ENCODE data around the gene ERGIC1. TPM values are rescaled to one million over a fixed set of nuclear protein-coding genes. Genes with fewer than 3 reads are reported as not detected.

The ERGIC1 gene
- total and polyA plus RNA-seq, 2 of the 8 experiments (the other 6 are each of a cell fraction or from before 2014, with no cell fraction given), result 95.3 to 106 TPM

GRCh38 chr5:172854451-172854871 is 20.4 kb downstream of the ERGIC1 start:
- Histone ChIP-seq H3K18ac (ENCODE audit: extremely low read depth, low read length) (no peak overlapping the region), H3K27ac (ENCODE audit: low read depth, low read length) (no peak overlapping the region), H3K23ac (ENCODE audit: insufficient read length) (no peak overlapping the region), H3K4ac (replicated peaks; ENCODE audit: insufficient read length, low read depth, low read length) (no peak overlapping the region), H3K36me3 (ENCODE audit: control insufficient read depth in 2 of 4, insufficient read depth in 4 of 4, low read length in 3 of 4) (no peaks in the 10 kb centered on the region; a peak in 1 of 8 replicates), H3K56ac (replicated peaks; ENCODE audit: insufficient read length, low read depth, low read length) (no peak overlapping the region), H3K9ac (replicated peaks in 1 of 4; ENCODE audit: extremely low read depth in 1 of 4, low read depth in 3 of 4, low read length in 3 of 4) (no peak overlapping the region), H2BK12ac (ENCODE audit: low read depth, low read length) (no peak overlapping the region), H2BK15ac (ENCODE audit: low read length) (no peak overlapping the region), H2AFZ (ENCODE audit: low read length) (no peak overlapping the region), H3K9me3 (ENCODE audit: insufficient read depth in 2 of 2, low read depth in 1 of 2, low read length in 1 of 2) (no peaks in the 10 kb centered on the region), H3K27me3 (replicated peaks in 1 of 4; ENCODE audit: control insufficient read depth in 3 of 4, extremely low read depth in 1 of 4, insufficient read depth in 3 of 4, low read length in 3 of 4) (no peaks in the 10 kb centered on the region), H4K91ac (replicated peaks; ENCODE audit: insufficient read length, low read length) (no peak overlapping the region), H2AK5ac (ENCODE audit: low read depth, low read length) (no peak overlapping the region), H3K4me2 (ENCODE audit: insufficient read depth in 1 of 2, low read depth in 2 of 2, low read length in 2 of 2) (no peak overlapping the region), H3K79me1 (ENCODE audit: low read depth, low read length) (peaks cover 55% of the 10 kb centered on the region), H3K14ac (ENCODE audit: insufficient read length) (no peak overlapping the region), H2BK120ac (replicated peaks; ENCODE audit: low read depth, low read length) (no peak overlapping the region), H4K8ac (ENCODE audit: extremely low read depth, insufficient read depth, low read length) (no peak overlapping the region), H4K20me1 (replicated peaks in 1 of 2; ENCODE audit: control insufficient read depth in 1 of 2, insufficient read depth in 2 of 2, low read length in 2 of 2) (peaks cover 27 to 38% of the 10 kb centered on the region in 2 experiments), H3K4me3 (ENCODE audit: extremely low read depth in 1 of 4, insufficient read depth in 2 of 4, low read depth in 3 of 4, low read length in 4 of 4) (no peak overlapping the region), H3K4me1 (replicated peaks in 1 of 4; ENCODE audit: control insufficient read depth in 3 of 4, insufficient read depth in 4 of 4, low read length in 3 of 4) (peaks cover 0 to 6% (median 0%) of the 10 kb centered on the region in 4 experiments; a peak in 4 of 7 replicates), H3K79me2 (ENCODE audit: control insufficient read depth in 1 of 2, insufficient read depth in 2 of 2, low read length in 2 of 2) (peaks cover 2 to 87% of the 10 kb centered on the region in 2 experiments; a peak in 2 of 4 replicates), H2BK5ac (ENCODE audit: low read depth, low read length) (no peak overlapping the region), H2BK20ac (ENCODE audit: low read length) (no peak overlapping the region), H4K5ac (ENCODE audit: insufficient read length, low read depth, low read length) (no peak overlapping the region), H3K23me2 (ENCODE audit: low read depth, low read length) (no peaks in the 10 kb centered on the region)
- DNase-seq (ENCODE audit: low read depth in 1 of 2, low spot score in 2 of 2) (no peak), FAIRE-seq (no peak)
- WGBS, 2 experiments (ENCODE audit: extremely low coverage in 1 of 2, insufficient coverage in 1 of 2, insufficient read length in 1 of 2, insufficient replicate concordance in 2 of 2, low coverage in 1 of 2, low lambda C conversion rate in 2 of 2, missing lambda C conversion rate in 1 of 2), result 93% methylated on average over 12 of the region's 12 CpGs; no CpG with 5 or more reads in 1 of the 2 experiments
- ChIA-PET CTCF (ENCODE audit: partially characterized antibody) (no interaction called here), POLR2A (ENCODE audit: partially characterized antibody) (interaction anchor here (0.6 to 2.6 kb wide), 5 partner anchors 10 to 83 kb away, joined by 3 to 8 read pairs (median 3); partner anchors contain the start of gene DUSP1)
- TF ChIP-seq SP4 (IDR thresholded peaks at IDR 0.05; ENCODE audit: low read length), result no peak
- TF ChIP-seq SP2 (IDR thresholded peaks at IDR 0.05; ENCODE audit: low read length), result no peak
- no peak for TF ChIP-seq GTF2F1 (IDR thresholded peaks at IDR 0.05; ENCODE audit: borderline replicate concordance, low read depth, low read length)
- no peak for TF ChIP-seq RNF2 (IDR thresholded peaks at IDR 0.05; ENCODE audit: borderline replicate concordance, low read depth, low read length, missing control alignments, poor library complexity, severe bottlenecking)
- TF ChIP-seq TCF12 (IDR thresholded peaks at IDR 0.05; ENCODE audit: low read depth, low read length), result no peak
- TF ChIP-seq NRF1 (IDR thresholded peaks at IDR 0.05; ENCODE audit: low read depth, low read length), result no peak
- TF ChIP-seq POLR2A (IDR thresholded peaks at IDR 0.05; ENCODE audit: control extremely low read depth in 1 of 2, low read depth in 2 of 2, low read length in 2 of 2), result no peak
- TF ChIP-seq E2F6 (IDR thresholded peaks at IDR 0.05), result no peak
- TF ChIP-seq POU5F1 (IDR thresholded peaks at IDR 0.05; ENCODE audit: low read depth, low read length), result no peak
- no peak for TF ChIP-seq BRCA1 (IDR thresholded peaks at IDR 0.05; ENCODE audit: low read depth, low read length)
- TF ChIP-seq CBX5 (IDR thresholded peaks at IDR 0.05; ENCODE audit: low read depth, low read length), result no peak
- no peak for TF ChIP-seq BACH1 (IDR thresholded peaks at IDR 0.05; ENCODE audit: low read length)
- no peak for TF ChIP-seq KDM1A (IDR thresholded peaks at IDR 0.05; ENCODE audit: borderline replicate concordance, low read length)
- TF ChIP-seq EGR1 (IDR thresholded peaks at IDR 0.05; ENCODE audit: borderline replicate concordance, low read depth, low read length), result no peak
- TF ChIP-seq PHF8 (conservative IDR thresholded peaks at IDR 0.05; ENCODE audit: low read depth, low read length), result no peak
